WTC11 (cell line): ENCODE measurements around the gene SPACA7. TPM values are rescaled to one million over a fixed set of nuclear protein-coding genes. Genes with fewer than 3 reads are reported as not detected.
A peak's percentile ranks its signal among the peaks of the same experiment; 100 is the strongest.

Experiments
- ATAC-seq: fragments of 200-7000 bp; cut with Tn5 transposase; 2 replicates; pipeline ENCODE4 v1.10.0; 2021; ENCODE audit warnings: mild to moderate bottlenecking, moderate library complexity
- CTCF ChIA-PET: fragments of 300-600 bp; sonication (Branson Sonifier 250); formaldehyde crosslinking; loops from one replicate; lab custom pipeline; 2021; ENCODE audit warnings: antibody characterized with exemption; lab: Charles Lee
- POLR2A ChIA-PET: fragments of 350-600 bp; sonication (Branson Sonifier 250); formaldehyde crosslinking; loops from one replicate; lab custom pipeline; 2021; ENCODE audit warnings: antibody characterized with exemption; lab: Charles Lee
- DNase-seq: peaks from one replicate; pipeline ENCODE4 v3.0.0; 2021; ENCODE audit warnings: low spot score
- H3K27ac Mint-ChIP-seq: 2 replicates; pipeline ENCODE4 v1.8.0; 2021; ENCODE audit warnings: mixed read lengths
- H3K27me3 Mint-ChIP-seq: 2 replicates; pipeline ENCODE4 v1.8.0; 2021; ENCODE audit warnings: low read depth, mild to moderate bottlenecking, moderate library complexity, mixed read lengths
- H3K36me3 Mint-ChIP-seq: 2 replicates; pipeline ENCODE4 v1.8.0; 2021; ENCODE audit warnings: mixed read lengths
- H3K4me1 Mint-ChIP-seq: 2 replicates; pipeline ENCODE4 v1.8.0; 2022; ENCODE audit warnings: mixed read lengths
- H3K4me3 Mint-ChIP-seq: 2 replicates; pipeline ENCODE4 v1.8.0; 2021; ENCODE audit warnings: mild to moderate bottlenecking, moderate library complexity, mixed read lengths
- H3K9me3 Mint-ChIP-seq: 2 replicates; pipeline ENCODE4 v1.8.0; 2021; ENCODE audit warnings: mixed read lengths
- ATF1 ChIP-seq: sonication (generic); formaldehyde crosslinking; IDR thresholded peaks from 2 replicates; pipeline ENCODE4 v1.8.1; 2023; ENCODE audit warnings: mild to moderate bottlenecking, moderate library complexity, missing genetic modification reagents
- CREB1 ChIP-seq: sonication (generic); formaldehyde crosslinking; IDR thresholded peaks from 2 replicates; pipeline ENCODE4 v1.8.0; 2023; ENCODE audit warnings: mild to moderate bottlenecking, missing genetic modification reagents
- ESRRA ChIP-seq: sonication (generic); formaldehyde crosslinking; IDR thresholded peaks from 2 replicates; pipeline ENCODE4 v1.8.1; 2022; ENCODE audit warnings: mild to moderate bottlenecking, missing genetic modification reagents, borderline replicate concordance
- ETV6 ChIP-seq: sonication (generic); formaldehyde crosslinking; IDR thresholded peaks from 2 replicates; pipeline ENCODE4 v1.8.1; 2022; ENCODE audit warnings: mild to moderate bottlenecking, missing genetic modification reagents
- GRHL2 ChIP-seq: fragments of 250-450 bp; sonication (Bioruptor Pico); IDR thresholded peaks from 2 replicates; pipeline ENCODE4 v1.8.0; 2022; ENCODE audit warnings: mild to moderate bottlenecking, moderate library complexity; ENCODE audit not compliant: insufficient replicate concordance, severe bottlenecking
- GTF2I ChIP-seq: fragments of 250-450 bp; sonication (Bioruptor Pico); conservative IDR thresholded peaks from 2 replicates; pipeline ENCODE4 v1.4.0; 2021; ENCODE audit warnings: mild to moderate bottlenecking
- HMGA2 ChIP-seq: fragments of 250-450 bp; sonication (Bioruptor Pico); IDR thresholded peaks from 2 replicates; pipeline ENCODE4 v1.4.0; 2021; ENCODE audit warnings: mild to moderate bottlenecking, moderate library complexity
- JUN ChIP-seq: sonication (generic); formaldehyde crosslinking; IDR thresholded peaks from 2 replicates; pipeline ENCODE4 v1.8.0; 2023; ENCODE audit warnings: mild to moderate bottlenecking, missing genetic modification reagents
- KAT7 ChIP-seq: sonication (generic); formaldehyde crosslinking; IDR thresholded peaks from 2 replicates; pipeline ENCODE4 v1.8.1; 2023; ENCODE audit warnings: missing genetic modification reagents, mild to moderate bottlenecking, borderline replicate concordance
- MXD4 ChIP-seq: fragments of 250-450 bp; sonication (Bioruptor Pico); IDR thresholded peaks from 2 replicates; pipeline ENCODE4 v1.8.0; 2021; ENCODE audit warnings: mild to moderate bottlenecking, moderate library complexity, borderline replicate concordance
- NR3C1 ChIP-seq: sonication (generic); formaldehyde crosslinking; conservative IDR thresholded peaks from 2 replicates; pipeline ENCODE4 v1.8.1; 2023; ENCODE audit warnings: low read depth, mild to moderate bottlenecking, missing genetic modification reagents
- RORB ChIP-seq: fragments of 250-450 bp; sonication (Bioruptor Pico); IDR thresholded peaks from 2 replicates; pipeline ENCODE4 v1.9.0; 2021; ENCODE audit warnings: mild to moderate bottlenecking
- SP1 ChIP-seq: sonication (generic); formaldehyde crosslinking; conservative IDR thresholded peaks from 2 replicates; pipeline ENCODE4 v1.8.1; 2022; ENCODE audit warnings: missing genetic modification reagents
- TEAD4 ChIP-seq: sonication (generic); formaldehyde crosslinking; IDR thresholded peaks from 2 replicates; pipeline ENCODE4 v1.8.0; 2022; ENCODE audit warnings: mild to moderate bottlenecking, missing genetic modification reagents
- TP53 ChIP-seq: sonication (generic); formaldehyde crosslinking; IDR thresholded peaks from 2 replicates; pipeline ENCODE4 v1.8.1; 2023; ENCODE audit warnings: mild to moderate bottlenecking, missing genetic modification reagents
- ZNF232 ChIP-seq: sonication (generic); formaldehyde crosslinking; IDR thresholded peaks from 2 replicates; pipeline ENCODE4 v1.8.0; 2022; ENCODE audit warnings: mild to moderate bottlenecking, missing genetic modification reagents
- total RNA-seq: library from RNA; stranded (reverse); gene quantifications from 3 replicates; pipeline ENCODE4 v1.2.3, GENCODE V29; 2021
- TF ChIP-seq, protein P1 (sequence below): fragments of 200-600 bp; IDR thresholded peaks from 2 replicates; pipeline ENCODE4 v1.8.0; 2022; ENCODE audit warnings: antibody characterized with exemption
- TF ChIP-seq, protein P2 (sequence below): sonication (generic); formaldehyde crosslinking; conservative IDR thresholded peaks from 2 replicates; pipeline ENCODE4 v1.8.1; 2022; ENCODE audit warnings: mild to moderate bottlenecking, missing genetic modification reagents
- TF ChIP-seq, protein P3 (sequence below): sonication (generic); formaldehyde crosslinking; IDR thresholded peaks from 2 replicates; pipeline ENCODE4 v1.8.1; 2022; ENCODE audit warnings: low read depth, mild to moderate bottlenecking, moderate library complexity, missing genetic modification reagents, borderline replicate concordance
- TF ChIP-seq, protein P4 (sequence below): sonication (generic); formaldehyde crosslinking; IDR thresholded peaks from 2 replicates; pipeline ENCODE4 v1.8.0; 2022; ENCODE audit warnings: mild to moderate bottlenecking, missing genetic modification reagents
- TF ChIP-seq, protein P5 (sequence below): fragments of 250-450 bp; sonication (Bioruptor Pico); conservative IDR thresholded peaks from 2 replicates; pipeline ENCODE4 v1.9.0; 2021; ENCODE audit warnings: mild to moderate bottlenecking
- TF ChIP-seq, protein P6 (sequence below): sonication (generic); formaldehyde crosslinking; IDR thresholded peaks from 2 replicates; pipeline ENCODE4 v1.8.1; 2023; ENCODE audit warnings: mild to moderate bottlenecking, missing genetic modification reagents
- TF ChIP-seq, protein P7 (sequence below): sonication (generic); formaldehyde crosslinking; IDR thresholded peaks from 2 replicates; pipeline ENCODE4 v1.8.0; 2022; ENCODE audit warnings: mild to moderate bottlenecking, missing genetic modification reagents
- TF ChIP-seq, protein P8 (sequence below): sonication (generic); formaldehyde crosslinking; IDR thresholded peaks from 2 replicates; pipeline ENCODE4 v1.8.0; 2023; ENCODE audit warnings: missing genetic modification reagents
- TF ChIP-seq, protein P9 (sequence below): sonication (generic); formaldehyde crosslinking; IDR thresholded peaks from 2 replicates; pipeline ENCODE4 v1.8.1; 2022; ENCODE audit warnings: low read depth, missing genetic modification reagents, borderline replicate concordance
- TF ChIP-seq, protein P10 (sequence below): fragments of 250-450 bp; sonication (Bioruptor Pico); IDR thresholded peaks from 2 replicates; pipeline ENCODE4 v1.8.0; 2021; ENCODE audit warnings: mild to moderate bottlenecking

The SPACA7 gene
- total RNA-seq, 1 experiment from 2014 or later: not detected

DNA sequence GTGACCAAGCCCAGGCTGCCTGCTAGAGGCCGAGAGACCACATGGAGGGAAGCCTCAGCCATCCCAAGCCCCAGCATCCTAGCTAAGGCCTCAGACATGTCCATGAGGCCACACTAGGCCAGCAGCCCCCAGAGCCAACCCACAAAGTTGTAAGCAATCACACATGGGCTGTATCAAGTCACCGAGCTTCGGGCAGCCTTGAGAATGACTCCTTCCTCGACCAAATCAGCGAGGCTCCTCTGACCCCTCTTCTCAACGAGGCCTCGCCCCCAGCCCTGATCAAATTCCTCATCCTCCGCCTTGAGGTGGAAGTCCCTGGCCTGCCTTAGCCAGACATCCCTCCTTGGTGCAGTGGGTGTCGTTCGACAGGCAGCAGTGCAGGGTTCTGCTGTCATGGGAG, 1.9 kb upstream of the SPACA7 start:
- no peak for DNase-seq
- no peaks in the 10 kb centered on the region for H3K27me3 Mint-ChIP-seq
- TF ChIP-seq GRHL2 (no peak), HMGA2 (CRISPR knock-in tag) (no peak), KAT7 (CRISPR knock-in tag) (no peak), GTF2I (CRISPR knock-in tag) (no peak), ESRRA (CRISPR knock-in tag) (no peak), NR3C1 (CRISPR knock-in tag) (no peak), TEAD4 (CRISPR knock-in tag) (no peak), SP1 (CRISPR knock-in tag) (no peak), TP53 (CRISPR knock-in tag) (no peak), CREB1 (no peak)
- TF ChIP-seq, protein P1, sequence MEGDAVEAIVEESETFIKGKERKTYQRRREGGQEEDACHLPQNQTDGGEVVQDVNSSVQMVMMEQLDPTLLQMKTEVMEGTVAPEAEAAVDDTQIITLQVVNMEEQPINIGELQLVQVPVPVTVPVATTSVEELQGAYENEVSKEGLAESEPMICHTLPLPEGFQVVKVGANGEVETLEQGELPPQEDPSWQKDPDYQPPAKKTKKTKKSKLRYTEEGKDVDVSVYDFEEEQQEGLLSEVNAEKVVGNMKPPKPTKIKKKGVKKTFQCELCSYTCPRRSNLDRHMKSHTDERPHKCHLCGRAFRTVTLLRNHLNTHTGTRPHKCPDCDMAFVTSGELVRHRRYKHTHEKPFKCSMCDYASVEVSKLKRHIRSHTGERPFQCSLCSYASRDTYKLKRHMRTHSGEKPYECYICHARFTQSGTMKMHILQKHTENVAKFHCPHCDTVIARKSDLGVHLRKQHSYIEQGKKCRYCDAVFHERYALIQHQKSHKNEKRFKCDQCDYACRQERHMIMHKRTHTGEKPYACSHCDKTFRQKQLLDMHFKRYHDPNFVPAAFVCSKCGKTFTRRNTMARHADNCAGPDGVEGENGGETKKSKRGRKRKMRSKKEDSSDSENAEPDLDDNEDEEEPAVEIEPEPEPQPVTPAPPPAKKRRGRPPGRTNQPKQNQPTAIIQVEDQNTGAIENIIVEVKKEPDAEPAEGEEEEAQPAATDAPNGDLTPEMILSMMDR: no peak
- TF ChIP-seq, protein P2, sequence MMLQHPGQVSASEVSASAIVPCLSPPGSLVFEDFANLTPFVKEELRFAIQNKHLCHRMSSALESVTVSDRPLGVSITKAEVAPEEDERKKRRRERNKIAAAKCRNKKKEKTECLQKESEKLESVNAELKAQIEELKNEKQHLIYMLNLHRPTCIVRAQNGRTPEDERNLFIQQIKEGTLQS: no peak
- TF ChIP-seq, all 79 proteins: peak for 0
- Mint-ChIP-seq H3K9me3 (peaks cover 35% of the 10 kb centered on the region), H3K4me3 (no peak overlapping the region), H3K4me1 (peaks cover 5% of the 10 kb centered on the region), H3K36me3 (peaks cover 4% of the 10 kb centered on the region), H3K27ac (no peak overlapping the region)
- no peak for ATAC-seq
- ChIA-PET CTCF (no interaction called here), POLR2A (no interaction called here)

DNA sequence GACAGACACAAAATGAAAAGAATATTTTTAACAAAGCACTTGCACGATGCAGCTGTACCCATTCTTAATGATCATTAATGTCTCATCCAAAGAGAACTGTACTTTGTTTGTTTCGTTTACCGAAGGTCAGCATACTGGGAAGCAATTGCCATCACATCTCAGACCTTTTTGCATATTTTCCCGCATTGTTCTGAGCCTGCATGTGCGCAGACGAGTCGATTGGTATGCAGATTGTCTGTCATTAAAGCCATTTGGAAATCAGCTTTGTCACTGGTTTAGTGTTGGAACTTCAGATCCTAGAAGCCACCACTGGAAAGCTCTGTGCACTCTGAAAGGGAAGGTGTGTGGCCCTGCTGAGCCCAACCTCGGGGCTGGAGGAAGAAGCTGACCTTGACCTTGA, 15.6 kb downstream of the SPACA7 start:
- ChIA-PET POLR2A (no interaction called here), CTCF (interaction anchor here (0.8 kb wide), 1 partner anchor 26 kb away, joined by 3 read pairs; no protein-coding TSS in a partner anchor)
- peaks cover 39% of the 10 kb centered on the region for H3K9me3 Mint-ChIP-seq
- TF ChIP-seq, protein P3, sequence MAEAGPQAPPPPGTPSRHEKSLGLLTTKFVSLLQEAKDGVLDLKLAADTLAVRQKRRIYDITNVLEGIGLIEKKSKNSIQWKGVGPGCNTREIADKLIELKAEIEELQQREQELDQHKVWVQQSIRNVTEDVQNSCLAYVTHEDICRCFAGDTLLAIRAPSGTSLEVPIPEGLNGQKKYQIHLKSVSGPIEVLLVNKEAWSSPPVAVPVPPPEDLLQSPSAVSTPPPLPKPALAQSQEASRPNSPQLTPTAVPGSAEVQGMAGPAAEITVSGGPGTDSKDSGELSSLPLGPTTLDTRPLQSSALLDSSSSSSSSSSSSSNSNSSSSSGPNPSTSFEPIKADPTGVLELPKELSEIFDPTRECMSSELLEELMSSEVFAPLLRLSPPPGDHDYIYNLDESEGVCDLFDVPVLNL (CRISPR knock-in tag): no peak
- TF ChIP-seq, protein P4, sequence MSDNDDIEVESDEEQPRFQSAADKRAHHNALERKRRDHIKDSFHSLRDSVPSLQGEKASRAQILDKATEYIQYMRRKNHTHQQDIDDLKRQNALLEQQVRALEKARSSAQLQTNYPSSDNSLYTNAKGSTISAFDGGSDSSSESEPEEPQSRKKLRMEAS (CRISPR knock-in tag): no peak
- TF ChIP-seq, protein P5, sequence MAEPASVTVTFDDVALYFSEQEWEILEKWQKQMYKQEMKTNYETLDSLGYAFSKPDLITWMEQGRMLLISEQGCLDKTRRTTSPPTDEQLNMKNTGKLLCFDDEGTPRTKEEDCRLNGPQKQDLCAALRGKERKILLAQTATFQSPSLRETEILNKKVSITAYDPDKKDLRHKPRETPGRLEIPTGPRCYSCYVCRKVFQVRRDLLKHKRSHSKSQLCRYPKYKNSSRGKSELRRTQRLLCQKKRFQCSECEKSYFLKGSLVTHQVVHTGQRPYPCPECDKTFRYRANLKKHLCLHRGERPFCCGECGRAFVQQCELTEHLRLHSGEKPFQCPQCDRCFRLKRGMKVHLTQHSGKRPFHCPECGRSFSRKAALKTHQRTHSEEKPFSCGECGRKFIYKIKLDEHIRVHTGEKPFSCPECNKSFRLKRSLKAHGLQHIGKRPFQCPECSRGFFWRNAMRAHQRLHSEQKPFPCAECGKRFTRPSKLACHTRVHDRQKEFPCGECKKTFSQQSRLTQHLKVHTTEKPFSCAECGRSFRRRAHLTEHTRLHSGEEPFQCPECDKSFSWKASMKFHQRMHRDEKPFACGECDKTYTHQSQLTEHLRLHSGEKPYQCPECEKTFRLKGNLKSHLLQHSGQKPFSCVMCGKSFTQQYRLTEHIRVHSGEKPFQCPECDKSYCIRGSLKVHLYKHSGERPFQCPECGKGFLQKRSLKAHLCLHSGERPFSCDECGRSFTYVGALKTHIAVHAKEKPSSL (CRISPR knock-in tag): no peak
- TF ChIP-seq JUN (CRISPR knock-in tag) (no peak), ATF1 (CRISPR knock-in tag) (no peak), MXD4 (no peak), RORB (CRISPR knock-in tag) (no peak), GTF2I (CRISPR knock-in tag) (no peak), ZNF232 (no peak), ETV6 (CRISPR knock-in tag) (no peak)
- TF ChIP-seq, protein P6, sequence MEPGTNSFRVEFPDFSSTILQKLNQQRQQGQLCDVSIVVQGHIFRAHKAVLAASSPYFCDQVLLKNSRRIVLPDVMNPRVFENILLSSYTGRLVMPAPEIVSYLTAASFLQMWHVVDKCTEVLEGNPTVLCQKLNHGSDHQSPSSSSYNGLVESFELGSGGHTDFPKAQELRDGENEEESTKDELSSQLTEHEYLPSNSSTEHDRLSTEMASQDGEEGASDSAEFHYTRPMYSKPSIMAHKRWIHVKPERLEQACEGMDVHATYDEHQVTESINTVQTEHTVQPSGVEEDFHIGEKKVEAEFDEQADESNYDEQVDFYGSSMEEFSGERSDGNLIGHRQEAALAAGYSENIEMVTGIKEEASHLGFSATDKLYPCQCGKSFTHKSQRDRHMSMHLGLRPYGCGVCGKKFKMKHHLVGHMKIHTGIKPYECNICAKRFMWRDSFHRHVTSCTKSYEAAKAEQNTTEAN (CRISPR knock-in tag): no peak
- TF ChIP-seq, protein P7, sequence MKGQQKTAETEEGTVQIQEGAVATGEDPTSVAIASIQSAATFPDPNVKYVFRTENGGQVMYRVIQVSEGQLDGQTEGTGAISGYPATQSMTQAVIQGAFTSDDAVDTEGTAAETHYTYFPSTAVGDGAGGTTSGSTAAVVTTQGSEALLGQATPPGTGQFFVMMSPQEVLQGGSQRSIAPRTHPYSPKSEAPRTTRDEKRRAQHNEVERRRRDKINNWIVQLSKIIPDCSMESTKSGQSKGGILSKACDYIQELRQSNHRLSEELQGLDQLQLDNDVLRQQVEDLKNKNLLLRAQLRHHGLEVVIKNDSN (CRISPR knock-in tag): no peak
- TF ChIP-seq, protein P8, sequence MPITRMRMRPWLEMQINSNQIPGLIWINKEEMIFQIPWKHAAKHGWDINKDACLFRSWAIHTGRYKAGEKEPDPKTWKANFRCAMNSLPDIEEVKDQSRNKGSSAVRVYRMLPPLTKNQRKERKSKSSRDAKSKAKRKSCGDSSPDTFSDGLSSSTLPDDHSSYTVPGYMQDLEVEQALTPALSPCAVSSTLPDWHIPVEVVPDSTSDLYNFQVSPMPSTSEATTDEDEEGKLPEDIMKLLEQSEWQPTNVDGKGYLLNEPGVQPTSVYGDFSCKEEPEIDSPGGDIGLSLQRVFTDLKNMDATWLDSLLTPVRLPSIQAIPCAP (CRISPR knock-in tag): no peak
- TF ChIP-seq, protein P9, sequence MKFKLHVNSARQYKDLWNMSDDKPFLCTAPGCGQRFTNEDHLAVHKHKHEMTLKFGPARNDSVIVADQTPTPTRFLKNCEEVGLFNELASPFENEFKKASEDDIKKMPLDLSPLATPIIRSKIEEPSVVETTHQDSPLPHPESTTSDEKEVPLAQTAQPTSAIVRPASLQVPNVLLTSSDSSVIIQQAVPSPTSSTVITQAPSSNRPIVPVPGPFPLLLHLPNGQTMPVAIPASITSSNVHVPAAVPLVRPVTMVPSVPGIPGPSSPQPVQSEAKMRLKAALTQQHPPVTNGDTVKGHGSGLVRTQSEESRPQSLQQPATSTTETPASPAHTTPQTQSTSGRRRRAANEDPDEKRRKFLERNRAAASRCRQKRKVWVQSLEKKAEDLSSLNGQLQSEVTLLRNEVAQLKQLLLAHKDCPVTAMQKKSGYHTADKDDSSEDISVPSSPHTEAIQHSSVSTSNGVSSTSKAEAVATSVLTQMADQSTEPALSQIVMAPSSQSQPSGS (CRISPR knock-in tag): no peak
- TF ChIP-seq, protein P10, sequence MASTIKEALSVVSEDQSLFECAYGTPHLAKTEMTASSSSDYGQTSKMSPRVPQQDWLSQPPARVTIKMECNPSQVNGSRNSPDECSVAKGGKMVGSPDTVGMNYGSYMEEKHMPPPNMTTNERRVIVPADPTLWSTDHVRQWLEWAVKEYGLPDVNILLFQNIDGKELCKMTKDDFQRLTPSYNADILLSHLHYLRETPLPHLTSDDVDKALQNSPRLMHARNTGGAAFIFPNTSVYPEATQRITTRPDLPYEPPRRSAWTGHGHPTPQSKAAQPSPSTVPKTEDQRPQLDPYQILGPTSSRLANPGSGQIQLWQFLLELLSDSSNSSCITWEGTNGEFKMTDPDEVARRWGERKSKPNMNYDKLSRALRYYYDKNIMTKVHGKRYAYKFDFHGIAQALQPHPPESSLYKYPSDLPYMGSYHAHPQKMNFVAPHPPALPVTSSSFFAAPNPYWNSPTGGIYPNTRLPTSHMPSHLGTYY: no peak

More for the DNA sequence above, 15.6 kb downstream of the SPACA7 start:
- Mint-ChIP-seq H3K4me3 (no peak overlapping the region), H3K27me3 (peaks cover 8% of the 10 kb centered on the region), H3K4me1 (peaks cover 20% of the 10 kb centered on the region), H3K36me3 (peaks cover 11% of the 10 kb centered on the region), H3K27ac (no peak overlapping the region)
- DNase-seq: no peak
- peak; percentile 26 for ATAC-seq
